Activated CD4-positive, CD25-positive, alpha-beta regulatory T cell treated with anti-CD3 and anti-CD28 coated beads, Interleukin-2, amount 50 U/mL, for 72 hours (primary cell): ENCODE results near the gene PLB1.

Experiments used
- DNase-seq: peaks from one replicate; pipeline ENCODE4 v3.0.0; 2021

The PLB1 gene

GRCh38 chr2:28495551-28496250 is at the start of gene PLB1:
Gene PLB1, plus strand, starts transcription at chr2:28496060. Its CDS starts 55 bp downstream, at chr2:28496115.
- DNase-seq, result no peak

- no peak for DNase-seq
Observed at GRCh38 chr2:28446531-28446930, 49.3 kb upstream of the PLB1 start.

GRCh38 chr2:28447086-28447485 is 48.8 kb upstream of the PLB1 start:
- DNase-seq, result no peak

- DNase-seq, result no peak
Observed at GRCh38 chr2:28447943-28448792, 47.7 kb upstream of the PLB1 start.

GRCh38 chr2:28448793-28449100 is 47.1 kb upstream of the PLB1 start:
- no peak for DNase-seq

- no peak for DNase-seq
Observed at GRCh38 chr2:28449126-28449487, 46.8 kb upstream of the PLB1 start.

GRCh38 chr2:28449488-28450395 is 46.1 kb upstream of the PLB1 start:
- DNase-seq, result peak; percentile 81

GRCh38 chr2:28450901-28451565 is 44.8 kb upstream of the PLB1 start:
- DNase-seq, result no peak

GRCh38 chr2:28451793-28452533 is 43.9 kb upstream of the PLB1 start:
- DNase-seq, result no peak

- peak; percentile 86 for DNase-seq
Observed at GRCh38 chr2:28452534-28453081, 43.3 kb upstream of the PLB1 start.

- no peak for DNase-seq
Observed at GRCh38 chr2:28453396-28453795, 42.5 kb upstream of the PLB1 start.

GRCh38 chr2:28454016-28454930 is 41.6 kb upstream of the PLB1 start:
- DNase-seq, result no peak

- DNase-seq, result no peak
Observed at GRCh38 chr2:28457237-28457636, 38.6 kb upstream of the PLB1 start.

GRCh38 chr2:28461056-28461455 is 34.8 kb upstream of the PLB1 start:
- DNase-seq, result no peak

GRCh38 chr2:28462122-28462521 is 33.7 kb upstream of the PLB1 start:
- DNase-seq, result no peak

GRCh38 chr2:28463211-28463816 is 32.5 kb upstream of the PLB1 start:
- DNase-seq, result no peak

GRCh38 chr2:28463893-28464292 is 32.0 kb upstream of the PLB1 start:
- no peak for DNase-seq

- no peak for DNase-seq
Observed at GRCh38 chr2:28465148-28465885, 30.5 kb upstream of the PLB1 start.

GRCh38 chr2:28469304-28469703 is 26.6 kb upstream of the PLB1 start:
- no peak for DNase-seq
